Forelimb muscle (tissue), 1 donor: ENCODE results near the gene ANKRD2. TPM values are rescaled to one million over a fixed set of nuclear protein-coding genes. Genes with fewer than 3 reads are reported as not detected.
"Not testable (repeated sequence)": the region's sequence is repeated elsewhere in the genome, so short reads cannot be mapped to it uniquely, and the experiment has no call there.

Experiments used
- DNase-seq: peaks from one replicate; pipeline ENCODE4 v3.0.0-alpha.2; 2013; ENCODE audit warnings: low read depth
- polyA plus RNA-seq: library from polyadenylated mRNA; unstranded; fragments of 120-200 nt; gene quantifications from one replicate; pipeline ENCODE4 v1.2.1, GENCODE V29; 2013; ENCODE audit not compliant: insufficient read length

ANKRD2 gene
- polyA plus RNA-seq, 1 donor = 48.1 TPM

GRCh38 chr10:97546456-97547270 lies 25.9 kb upstream of the ANKRD2 start:
- no peak for DNase-seq

- no peak for DNase-seq
Measured at GRCh38 chr10:97547271-97547600, 25.3 kb upstream of the ANKRD2 start.

GRCh38 chr10:97547962-97548361 lies 24.6 kb upstream of the ANKRD2 start:
- peak; percentile 49 for DNase-seq

GRCh38 chr10:97548828-97549455 lies 23.6 kb upstream of the ANKRD2 start:
- no peak for DNase-seq

GRCh38 chr10:97549587-97550322 lies 22.8 kb upstream of the ANKRD2 start:
- DNase-seq = no peak

- DNase-seq = no peak
Measured at GRCh38 chr10:97550336-97551149, 22.0 kb upstream of the ANKRD2 start.

GRCh38 chr10:97551271-97551670 lies 21.3 kb upstream of the ANKRD2 start:
- DNase-seq = no peak

GRCh38 chr10:97553575-97554031 lies 19.0 kb upstream of the ANKRD2 start:
- peak; percentile 45 for DNase-seq

- DNase-seq = not testable (repeated sequence)
Measured at GRCh38 chr10:97554336-97554735, 18.2 kb upstream of the ANKRD2 start.

GRCh38 chr10:97555541-97555940 lies 17.0 kb upstream of the ANKRD2 start:
- not testable (repeated sequence) for DNase-seq

- DNase-seq = not testable (repeated sequence)
Measured at GRCh38 chr10:97560731-97561381, 11.7 kb upstream of the ANKRD2 start.

GRCh38 chr10:97561386-97562077 lies 11.0 kb upstream of the ANKRD2 start:
- DNase-seq = not testable (repeated sequence)

GRCh38 chr10:97562329-97562728 lies 10.2 kb upstream of the ANKRD2 start:
- not testable (repeated sequence) for DNase-seq

GRCh38 chr10:97563337-97563736 lies 9.2 kb upstream of the ANKRD2 start:
- DNase-seq = no peak

GRCh38 chr10:97564776-97565175 lies 7.8 kb upstream of the ANKRD2 start:
- DNase-seq = no peak

- DNase-seq = no peak
Measured at GRCh38 chr10:97566336-97566996, 6.1 kb upstream of the ANKRD2 start.

GRCh38 chr10:97567891-97568290 lies 4.7 kb upstream of the ANKRD2 start:
- DNase-seq = no peak

- DNase-seq = no peak
Measured at GRCh38 chr10:97570146-97570788, 2.3 kb upstream of the ANKRD2 start.

GRCh38 chr10:97570789-97571471 lies 1.6 kb upstream of the ANKRD2 start:
- no peak for DNase-seq
